Fibroblast of villous mesenchyme (primary cell): ENCODE results near the gene WASF2. TPM values are rescaled to one million over a fixed set of nuclear protein-coding genes. Genes with fewer than 3 reads are reported as not detected.
A peak's percentile ranks its signal among the peaks of the same experiment; 100 is the strongest.
"Not testable (repeated sequence)": the region's sequence is repeated elsewhere in the genome, so short reads cannot be mapped to it uniquely, and the experiment has no call there.

ENCODE experiments used
- DNase-seq: peaks from one replicate; pipeline ENCODE4 v3.0.0-alpha.2; 2010; ENCODE audit warnings: low read depth
- H3K4me3 ChIP-seq: 2 replicates; pipeline ENCODE4 v1.5.1; 2011; ENCODE audit warnings: low read depth, mild to moderate bottlenecking, low read length
- total RNA-seq: library from RNA; depleted of rRNA; stranded (reverse); fragments of >200 nt; gene quantifications from 2 replicates; pipeline ENCODE4 v1.2.3, GENCODE V29; 2012
- TF ChIP-seq, protein P1 (sequence below): IDR thresholded peaks from 2 replicates; pipeline ENCODE4 v1.5.1; 2012; ENCODE audit warnings: low read depth, mild to moderate bottlenecking, low read length; ENCODE audit not compliant: insufficient read depth

WASF2 gene
- total RNA-seq, 1 donor, result 16.0 TPM

DNA sequence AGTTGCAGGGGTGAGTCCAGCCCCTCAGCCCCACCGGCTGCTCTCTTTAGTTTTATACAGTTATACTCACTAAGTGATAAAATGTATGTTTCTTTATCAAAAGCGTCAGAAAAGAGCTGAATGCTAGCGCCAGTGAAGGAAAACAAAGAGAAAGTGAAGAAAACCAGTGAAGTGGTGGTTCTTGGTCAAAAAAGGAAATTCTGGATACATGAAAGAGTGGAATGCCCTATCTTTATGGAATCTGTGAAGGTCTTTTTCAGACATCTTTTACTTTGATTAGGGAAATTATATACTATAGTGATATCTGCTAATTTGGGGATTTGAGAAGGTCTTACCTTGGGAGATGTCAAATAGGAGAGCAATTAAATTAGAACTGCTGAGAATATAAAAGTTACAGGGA is 56.3 kb downstream of the WASF2 start:
- no peak for DNase-seq
- H3K4me3 ChIP-seq, result no peak overlapping the region
- TF ChIP-seq, protein P1, sequence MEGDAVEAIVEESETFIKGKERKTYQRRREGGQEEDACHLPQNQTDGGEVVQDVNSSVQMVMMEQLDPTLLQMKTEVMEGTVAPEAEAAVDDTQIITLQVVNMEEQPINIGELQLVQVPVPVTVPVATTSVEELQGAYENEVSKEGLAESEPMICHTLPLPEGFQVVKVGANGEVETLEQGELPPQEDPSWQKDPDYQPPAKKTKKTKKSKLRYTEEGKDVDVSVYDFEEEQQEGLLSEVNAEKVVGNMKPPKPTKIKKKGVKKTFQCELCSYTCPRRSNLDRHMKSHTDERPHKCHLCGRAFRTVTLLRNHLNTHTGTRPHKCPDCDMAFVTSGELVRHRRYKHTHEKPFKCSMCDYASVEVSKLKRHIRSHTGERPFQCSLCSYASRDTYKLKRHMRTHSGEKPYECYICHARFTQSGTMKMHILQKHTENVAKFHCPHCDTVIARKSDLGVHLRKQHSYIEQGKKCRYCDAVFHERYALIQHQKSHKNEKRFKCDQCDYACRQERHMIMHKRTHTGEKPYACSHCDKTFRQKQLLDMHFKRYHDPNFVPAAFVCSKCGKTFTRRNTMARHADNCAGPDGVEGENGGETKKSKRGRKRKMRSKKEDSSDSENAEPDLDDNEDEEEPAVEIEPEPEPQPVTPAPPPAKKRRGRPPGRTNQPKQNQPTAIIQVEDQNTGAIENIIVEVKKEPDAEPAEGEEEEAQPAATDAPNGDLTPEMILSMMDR, result no peak

DNA sequence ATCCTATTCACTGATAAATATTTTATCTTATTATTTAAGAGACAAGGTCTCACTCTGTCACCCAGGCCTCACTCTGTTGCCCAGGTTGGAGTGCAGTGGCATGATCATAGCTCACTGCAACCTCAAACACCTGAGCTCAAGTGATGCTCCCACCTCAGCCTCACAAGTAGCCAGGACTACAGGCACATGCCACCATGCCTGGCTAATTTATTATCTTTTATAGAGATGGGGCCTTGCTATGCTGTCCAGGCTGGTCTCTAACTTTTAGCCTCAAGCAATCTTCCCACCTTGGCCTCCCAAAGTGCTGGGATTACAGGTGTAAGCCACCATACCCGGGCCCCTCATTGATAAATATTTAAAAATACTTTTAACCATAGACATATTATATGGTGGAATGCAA is 57.2 kb downstream of the WASF2 start:
- DNase-seq, H3K4me3 ChIP-seq: not testable (repeated sequence)

DNA sequence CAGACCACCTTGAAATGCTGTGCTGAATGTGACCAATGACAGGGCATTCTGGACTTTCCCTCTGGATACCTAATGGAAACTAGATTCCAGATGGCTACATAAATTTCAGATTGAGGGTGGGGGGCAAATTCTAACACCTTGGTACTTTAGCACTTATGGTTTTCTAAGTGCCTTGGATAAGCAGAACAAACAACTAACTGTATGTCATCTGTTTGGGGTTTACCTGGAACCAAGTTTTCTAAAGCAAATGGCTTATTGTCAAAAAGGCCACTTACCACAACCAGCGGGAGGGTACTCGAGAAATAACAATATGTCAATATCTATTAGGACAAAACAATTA is 58.4 kb downstream of the WASF2 start:
- TF ChIP-seq, protein P1, result no peak
- no peak overlapping the region for H3K4me3 ChIP-seq
- DNase-seq, result no peak

DNA sequence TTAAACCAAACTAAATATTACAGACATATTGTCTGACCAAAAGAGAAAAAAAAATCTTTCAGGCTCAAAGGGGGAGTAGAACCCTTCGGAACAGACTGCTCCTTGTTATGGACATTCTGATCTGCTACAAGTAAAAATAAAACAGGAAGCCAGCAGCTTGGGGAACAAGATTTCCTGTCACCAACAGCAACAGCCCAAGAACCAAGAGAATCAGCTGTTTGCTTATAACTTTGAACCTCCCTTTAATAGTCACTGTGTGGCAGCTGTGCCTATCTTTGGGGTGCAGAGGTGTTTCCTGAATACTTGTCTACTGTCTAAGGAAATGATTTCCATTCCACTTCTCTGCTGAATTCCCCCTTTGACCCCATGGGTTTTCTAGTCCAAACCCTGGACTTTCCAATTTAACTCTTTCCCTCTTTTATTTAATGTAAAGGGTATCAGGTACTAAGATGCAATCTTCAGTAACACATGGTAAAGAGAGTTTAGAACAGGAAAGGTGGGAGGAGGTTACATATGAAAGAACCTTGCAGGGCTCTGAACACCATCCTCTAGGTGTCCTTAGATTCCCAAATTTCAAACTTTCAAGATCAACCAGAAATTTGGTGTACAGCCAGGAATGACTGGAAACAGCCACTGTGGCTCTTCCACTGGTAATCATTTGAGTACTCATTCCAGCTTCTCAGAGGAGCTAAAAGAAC is 58.9 kb downstream of the WASF2 start:
- DNase-seq, result peak; percentile 22

DNA sequence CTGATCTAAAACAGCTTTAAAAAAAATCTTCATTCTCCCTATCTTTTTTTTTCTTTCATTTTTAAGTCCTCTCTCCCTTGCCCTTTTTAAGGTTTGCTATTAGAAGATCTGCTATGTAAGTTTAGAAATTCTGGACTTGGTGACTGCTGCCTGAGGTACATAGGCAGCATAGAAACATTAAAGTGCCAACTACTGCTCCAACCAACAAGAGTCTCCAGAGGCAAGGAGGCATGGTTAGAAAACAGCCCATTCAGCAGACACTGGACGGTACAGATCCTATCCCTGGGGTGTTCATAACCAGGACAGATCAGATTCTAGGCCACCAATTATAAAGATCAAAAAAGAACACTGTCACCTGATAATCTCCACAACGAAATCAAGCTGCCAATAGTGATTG is 60.9 kb downstream of the WASF2 start:
- TF ChIP-seq, protein P1, result no peak
- H3K4me3 ChIP-seq, result no peak overlapping the region
- DNase-seq, result no peak

More for the DNA sequence above, 58.9 kb downstream of the WASF2 start:
- TF ChIP-seq, protein P1, result no peak
- no peak overlapping the region for H3K4me3 ChIP-seq

DNA sequence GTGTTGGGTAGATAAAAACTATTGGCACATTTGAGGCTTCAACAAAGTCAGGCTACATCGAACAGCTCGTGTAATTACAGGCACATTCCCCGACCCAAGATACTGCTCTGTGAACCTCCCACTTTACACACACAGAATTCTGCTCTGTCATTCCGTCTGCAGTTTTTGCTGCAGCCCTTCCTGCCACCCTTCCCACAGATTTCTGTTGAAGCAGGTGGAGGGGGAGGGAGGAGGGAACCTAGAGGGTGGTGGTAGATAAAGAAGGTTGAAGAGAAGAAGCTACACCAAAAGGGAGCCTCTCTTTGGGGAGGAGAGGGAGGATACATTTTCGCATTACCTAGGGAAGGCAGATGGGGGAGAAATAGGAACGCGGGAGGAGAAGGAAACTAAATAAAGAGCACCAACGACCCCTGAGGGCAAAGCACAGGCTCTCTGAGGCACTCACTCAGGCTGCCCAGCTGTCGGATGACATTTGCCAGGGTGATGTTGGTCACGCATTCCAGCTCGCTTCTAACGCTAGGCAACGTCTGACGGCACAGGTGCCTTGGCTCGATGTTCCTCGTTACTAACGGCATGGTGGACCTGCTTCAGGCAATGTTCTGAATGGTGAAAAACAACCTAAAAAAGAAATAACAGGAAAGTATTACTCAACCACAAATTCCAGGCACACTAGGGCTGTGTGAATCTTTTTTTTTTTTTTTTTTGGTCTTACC is 61.5 kb downstream of the WASF2 start:
- H3K4me3 ChIP-seq, result no peak overlapping the region
- TF ChIP-seq, protein P1, result no peak
- DNase-seq, result peak; percentile 41

DNA sequence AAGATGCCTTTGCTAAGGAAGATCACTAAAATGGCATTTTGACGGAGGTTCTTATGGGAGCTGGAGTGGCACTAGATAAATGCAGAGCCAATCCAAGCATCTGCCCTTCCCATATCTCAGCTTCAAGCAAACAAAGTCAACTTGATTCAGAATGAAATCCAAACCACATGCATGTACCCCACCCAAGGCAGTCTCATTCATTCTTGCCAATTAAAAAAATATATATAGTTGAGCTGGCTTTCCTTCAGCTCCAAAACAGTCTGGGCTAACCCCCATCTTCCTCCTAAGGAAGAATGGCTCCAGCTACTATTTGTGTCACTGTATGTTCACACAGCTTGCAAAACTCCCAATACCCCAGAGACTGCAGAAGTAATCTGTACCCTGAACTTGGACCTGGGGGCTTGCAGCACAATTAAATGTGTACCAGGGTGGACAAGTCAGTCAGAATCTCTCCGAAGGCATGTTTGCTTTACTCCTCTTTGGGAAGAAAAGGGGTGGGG is 62.1 kb downstream of the WASF2 start:
- TF ChIP-seq, protein P1, result no peak
- DNase-seq, result no peak
- no peak overlapping the region for H3K4me3 ChIP-seq
